NCI-H2227 (cell line): ENCODE data around the gene SGMS2.
"Not testable (repeated sequence)": the region's sequence is repeated elsewhere in the genome, so short reads cannot be mapped to it uniquely, and the experiment has no call there.

Source experiments
- DNase-seq: peaks from one replicate; lab custom pipeline; 2025; ENCODE audit not compliant: unreplicated experiment; lab: John Stamatoyannopoulos, UW

SGMS2 gene

GRCh38 chr4:107863850-107864371 is 39.2 kb downstream of the SGMS2 start:
- no peak for DNase-seq

- DNase-seq: no peak
Measured at GRCh38 chr4:107866726-107867125, 42.0 kb downstream of the SGMS2 start.

GRCh38 chr4:107870236-107870635 is 45.5 kb downstream of the SGMS2 start:
- DNase-seq: no peak

GRCh38 chr4:107870916-107871786 is 46.4 kb downstream of the SGMS2 start:
- DNase-seq: no peak

- no peak for DNase-seq
Measured at GRCh38 chr4:107874024-107874423, 49.3 kb downstream of the SGMS2 start.

- no peak for DNase-seq
Measured at GRCh38 chr4:107876099-107876498, 51.4 kb downstream of the SGMS2 start.

GRCh38 chr4:107877361-107877760 is 52.6 kb downstream of the SGMS2 start:
- no peak for DNase-seq

- no peak for DNase-seq
Measured at GRCh38 chr4:107885865-107886264, 61.1 kb downstream of the SGMS2 start.

- DNase-seq: no peak
Measured at GRCh38 chr4:107888237-107888636, 63.5 kb downstream of the SGMS2 start.

- no peak for DNase-seq
Measured at GRCh38 chr4:107890779-107891178, 66.0 kb downstream of the SGMS2 start.

- DNase-seq: no peak
Measured at GRCh38 chr4:107891299-107891698, 66.6 kb downstream of the SGMS2 start.

- no peak for DNase-seq
Measured at GRCh38 chr4:107893171-107894137, 68.7 kb downstream of the SGMS2 start.

- DNase-seq: no peak
Measured at GRCh38 chr4:107894138-107894603, 69.4 kb downstream of the SGMS2 start.

GRCh38 chr4:107896158-107896645 is 71.5 kb downstream of the SGMS2 start:
- no peak for DNase-seq

- DNase-seq: no peak
Measured at GRCh38 chr4:107896646-107897045, 71.9 kb downstream of the SGMS2 start.

GRCh38 chr4:107897823-107898222 is 73.1 kb downstream of the SGMS2 start:
- no peak for DNase-seq

- no peak for DNase-seq
Measured at GRCh38 chr4:107900067-107900466, 75.3 kb downstream of the SGMS2 start.

- DNase-seq: no peak
Measured at GRCh38 chr4:107900508-107900907, 75.8 kb downstream of the SGMS2 start.

GRCh38 chr4:107901213-107901934 is 76.6 kb downstream of the SGMS2 start:
- DNase-seq: no peak

- DNase-seq: no peak
Measured at GRCh38 chr4:107902715-107903114, 78.0 kb downstream of the SGMS2 start.

- DNase-seq: not testable (repeated sequence)
Measured at GRCh38 chr4:107905082-107905481, 80.3 kb downstream of the SGMS2 start.
